Activated CD4-positive, alpha-beta memory T cell treated with anti-CD3 and anti-CD28 coated beads, Interleukin-2, amount 10 ng/mL, durations not matched to agents 7 days and 5 days (primary cell): Measurements from ENCODE around the gene SELENOI. TPM values are rescaled to one million over a fixed set of nuclear protein-coding genes. Genes with fewer than 3 reads are reported as not detected.
"Not testable (repeated sequence)": the region's sequence is repeated elsewhere in the genome, so short reads cannot be mapped to it uniquely, and the experiment has no call there.

Experiments
- CTCF ChIA-PET: fragments of 350-600 bp; sonication (Branson Sonifier 250); formaldehyde crosslinking; loops from one replicate; lab custom pipeline; 2021; ENCODE audit warnings: antibody characterized with exemption, inconsistent platforms; lab: Charles Lee
- POLR2A ChIA-PET: fragments of 350-600 bp; sonication (Branson Sonifier 250); formaldehyde crosslinking; loops from one replicate; lab custom pipeline; 2021; ENCODE audit warnings: antibody characterized with exemption; lab: Charles Lee
- DNase-seq: peaks from one replicate; pipeline ENCODE4 v3.0.0-alpha.2; 2020
- H3K27ac Mint-ChIP-seq: one replicate; pipeline ENCODE4 v1.8.0; 2021; ENCODE audit warnings: mild to moderate bottlenecking, mixed read lengths
- H3K27me3 Mint-ChIP-seq: one replicate; pipeline ENCODE4 v1.8.0; 2021; ENCODE audit warnings: mixed read lengths
- H3K36me3 Mint-ChIP-seq: one replicate; pipeline ENCODE4 v1.8.0; 2021; ENCODE audit warnings: low read depth, mixed read lengths
- H3K4me1 Mint-ChIP-seq: one replicate; pipeline ENCODE4 v1.8.0; 2021; ENCODE audit warnings: mixed read lengths
- H3K4me3 Mint-ChIP-seq: one replicate; pipeline ENCODE4 v1.8.0; 2021; ENCODE audit warnings: mild to moderate bottlenecking, mixed read lengths
- H3K9me3 Mint-ChIP-seq: one replicate; pipeline ENCODE4 v1.8.0; 2021; ENCODE audit warnings: mixed read lengths
- total RNA-seq, 2 experiments: library from RNA; stranded (reverse); gene quantifications; one replicate each; pipeline ENCODE4 v1.2.3, GENCODE V29; 2021

Gene SELENOI
- total RNA-seq = 10 to 100 TPM; 22.9 to 31.4 TPM

DNA sequence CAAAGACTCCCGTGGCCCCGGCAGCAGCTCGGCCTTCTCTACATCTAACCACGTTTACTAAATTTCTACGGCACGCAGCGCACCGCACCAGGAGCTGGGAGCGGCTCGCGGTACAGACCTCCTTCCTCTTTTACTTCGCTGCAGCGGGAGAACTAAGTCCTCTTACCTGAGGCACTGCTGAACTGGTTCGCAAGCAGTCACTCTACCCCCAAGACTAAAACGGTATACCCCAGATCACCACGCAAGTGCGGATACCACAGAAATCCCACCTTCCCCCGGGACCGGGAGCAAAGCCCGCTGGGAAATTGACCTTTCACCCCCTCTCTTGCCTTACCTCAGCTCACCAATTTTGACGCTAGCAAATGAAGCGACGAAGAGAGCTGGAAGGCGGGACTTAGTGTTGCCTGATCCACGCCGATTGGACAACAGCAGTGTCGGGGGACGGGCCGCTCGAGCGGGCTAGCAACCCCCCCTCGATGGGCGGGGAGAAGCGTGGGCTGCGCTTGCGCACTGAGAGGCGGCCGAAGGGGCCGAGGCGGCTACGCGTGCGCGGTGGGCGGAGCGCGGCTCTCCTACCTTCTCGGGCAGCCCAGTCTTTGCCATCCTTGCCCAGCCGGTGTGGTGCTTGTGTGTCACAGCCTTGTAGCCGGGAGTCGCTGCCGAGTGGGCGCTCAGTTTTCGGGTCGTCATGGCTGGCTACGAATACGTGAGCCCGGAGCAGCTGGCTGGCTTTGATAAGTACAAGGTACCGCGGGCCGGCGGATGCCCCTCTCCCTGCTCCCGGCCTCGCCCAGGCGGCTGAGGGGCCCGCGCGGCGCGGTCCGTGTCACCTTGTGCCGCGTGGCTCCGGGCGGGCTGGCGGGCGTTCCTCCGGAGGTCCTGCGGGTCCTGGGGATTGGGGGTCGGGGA, at the start of gene SELENOI:
TSS of gene SELENOI (plus strand) at position 599 of the 909 bp plus-strand sequence. CDS start at position 689, 90 bp downstream.
- H3K9me3 Mint-ChIP-seq = no peaks in the 10 kb centered on the region
- DNase-seq = peak; percentile 99
- ChIA-PET POLR2A (interaction anchor here (0.7 to 5.5 kb wide), 22 partner anchors 10 to 753 kb away, joined by 3 to 66 read pairs (median 4); partner anchors contain the start of genes HADHA and HADHB), CTCF (interaction anchor here (0.6 to 2.7 kb wide), 9 partner anchors 12 to 311 kb away, joined by 3 to 15 read pairs (median 3); no protein-coding TSS in a partner anchor)
- H3K4me1 Mint-ChIP-seq = peaks cover 38% of the 10 kb centered on the region
- H3K36me3 Mint-ChIP-seq = peaks cover 12% of the 10 kb centered on the region
- no peaks in the 10 kb centered on the region for H3K27me3 Mint-ChIP-seq
- peak within 1 kb of the TSS; percentile 89 for H3K27ac Mint-ChIP-seq
- H3K4me3 Mint-ChIP-seq = peak within 1 kb of the TSS; percentile 94

- ChIA-PET CTCF (no interaction called here), POLR2A (interaction anchor here (1.9 kb wide), 1 partner anchor 27 kb away, joined by 4 read pairs; no protein-coding TSS in a partner anchor)
- no peaks in the 10 kb centered on the region for H3K36me3 Mint-ChIP-seq
- H3K4me3 Mint-ChIP-seq = no peak overlapping the region
- no peak for DNase-seq
- no peaks in the 10 kb centered on the region for H3K9me3 Mint-ChIP-seq
- H3K4me1 Mint-ChIP-seq = no peaks in the 10 kb centered on the region
- peaks cover 20% of the 10 kb centered on the region for H3K27me3 Mint-ChIP-seq
- no peak overlapping the region for H3K27ac Mint-ChIP-seq
These were observed 48.9 kb upstream of the SELENOI start for GRCh38 chr2:26297061-26297460.

- Mint-ChIP-seq H3K36me3 (no peaks in the 10 kb centered on the region), H3K4me3 (no peak overlapping the region), H3K27me3 (peaks cover 25% of the 10 kb centered on the region), H3K9me3 (no peaks in the 10 kb centered on the region), H3K27ac (no peak overlapping the region), H3K4me1 (no peaks in the 10 kb centered on the region)
- ChIA-PET POLR2A (interaction anchor here (0.9 to 1.9 kb wide), 2 partner anchors 28 to 49 kb away, joined by 4 read pairs; partner anchors contain the start of gene ADGRF3), CTCF (no interaction called here)
- DNase-seq = no peak
These were observed 47.7 kb upstream of the SELENOI start for GRCh38 chr2:26298286-26298637.

GRCh38 chr2:26298638-26299393, 47.1 kb upstream of the SELENOI start:
- H3K4me3 Mint-ChIP-seq = no peak overlapping the region
- no peaks in the 10 kb centered on the region for H3K36me3 Mint-ChIP-seq
- peaks cover 25% of the 10 kb centered on the region for H3K27me3 Mint-ChIP-seq
- no peaks in the 10 kb centered on the region for H3K4me1 Mint-ChIP-seq
- no peak overlapping the region for H3K27ac Mint-ChIP-seq
- ChIA-PET POLR2A (interaction anchor here (0.9 to 1.9 kb wide), 4 partner anchors 29 to 55 kb away, joined by 3 to 4 read pairs (median 4); partner anchors contain the start of gene ADGRF3), CTCF (no interaction called here)
- no peaks in the 10 kb centered on the region for H3K9me3 Mint-ChIP-seq
- DNase-seq = no peak

DNA sequence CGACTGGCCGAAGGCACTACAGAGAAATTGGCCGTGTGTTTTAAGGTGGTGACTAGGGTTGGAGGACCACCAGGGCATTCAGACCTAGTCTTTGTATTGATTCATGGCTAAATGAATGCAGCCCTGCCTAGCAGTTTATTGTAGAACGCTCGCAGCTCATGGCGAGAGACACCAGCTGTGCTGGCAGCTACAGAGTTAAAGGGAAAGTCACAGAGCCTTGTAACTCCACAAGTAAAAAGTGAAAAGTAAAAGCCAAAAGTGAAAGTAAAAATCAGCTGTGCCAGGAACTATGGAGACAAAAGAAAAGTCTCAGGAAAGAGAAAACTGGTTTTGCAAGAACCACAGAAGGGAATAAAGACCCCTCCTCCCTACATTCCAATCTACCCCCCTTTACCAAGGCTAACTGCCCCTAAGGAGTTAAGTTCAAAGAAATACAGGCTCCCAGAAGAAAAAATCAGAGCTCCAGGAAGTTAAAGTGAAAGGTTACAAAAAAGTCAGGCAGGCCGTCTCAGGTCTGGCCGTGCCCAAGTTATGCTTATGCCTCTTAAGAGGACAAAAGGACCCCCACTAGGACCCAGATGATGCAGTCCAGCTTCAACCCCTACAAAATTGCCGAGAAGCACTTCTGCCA, 46.4 kb upstream of the SELENOI start:
- Mint-ChIP-seq H3K4me3 (no peak overlapping the region), H3K27ac (no peak overlapping the region), H3K4me1 (no peaks in the 10 kb centered on the region), H3K27me3 (peaks cover 25% of the 10 kb centered on the region), H3K36me3 (no peaks in the 10 kb centered on the region), H3K9me3 (no peaks in the 10 kb centered on the region)
- no peak for DNase-seq
- POLR2A ChIA-PET = interaction anchor here (1.0 to 1.6 kb wide), 3 partner anchors 32 to 56 kb away, joined by 3 to 6 read pairs (median 4); partner anchors contain the start of genes ADGRF3 and SELENOI
- CTCF ChIA-PET = no interaction called here

DNA sequence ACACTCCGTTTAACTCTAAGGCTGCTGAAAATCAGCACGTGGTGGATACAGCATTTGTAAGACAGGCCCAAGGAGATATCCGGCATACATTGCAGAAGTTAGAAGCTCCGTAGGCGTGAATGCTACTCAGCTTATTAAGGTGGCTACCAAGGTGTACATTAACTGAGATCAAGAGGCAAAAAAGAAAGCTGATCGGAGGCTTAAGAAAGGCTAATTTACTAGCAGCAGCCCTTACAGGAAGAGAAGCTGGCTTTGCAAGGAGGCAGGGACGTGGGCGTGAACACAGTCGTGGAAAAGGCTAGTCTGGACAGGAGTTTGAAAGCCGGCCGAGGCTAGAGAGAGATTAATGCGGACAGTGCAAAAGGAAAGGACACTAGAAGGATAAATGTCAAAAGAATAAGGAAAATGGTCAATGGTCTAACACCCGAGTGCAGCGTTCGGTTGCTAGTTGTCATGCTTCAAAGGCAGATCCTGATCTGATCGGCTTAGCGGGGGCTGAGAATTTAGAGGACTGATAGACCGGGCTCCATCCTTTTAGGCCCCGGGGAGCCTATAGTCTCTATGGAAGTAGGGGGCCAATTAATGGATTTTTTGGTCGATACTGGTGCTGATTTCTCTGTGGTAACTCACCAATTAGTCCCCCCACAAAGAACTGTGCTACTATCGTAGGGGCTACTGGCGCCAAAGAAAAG, 45.6 kb upstream of the SELENOI start:
- H3K27me3 Mint-ChIP-seq = peaks cover 20% of the 10 kb centered on the region
- no peak for DNase-seq
- CTCF ChIA-PET = no interaction called here
- no peak overlapping the region for H3K27ac Mint-ChIP-seq
- H3K36me3 Mint-ChIP-seq = no peaks in the 10 kb centered on the region
- POLR2A ChIA-PET = interaction anchor here (1.3 to 1.6 kb wide), 2 partner anchors 31 to 46 kb away, joined by 4 to 6 read pairs; partner anchors contain the start of genes ADGRF3 and SELENOI
- no peaks in the 10 kb centered on the region for H3K4me1 Mint-ChIP-seq
- no peak overlapping the region for H3K4me3 Mint-ChIP-seq
- no peaks in the 10 kb centered on the region for H3K9me3 Mint-ChIP-seq

GRCh38 chr2:26302846-26303245, 43.1 kb upstream of the SELENOI start:
- ChIA-PET CTCF (no interaction called here), POLR2A (no interaction called here)
- no peak overlapping the region for H3K27ac Mint-ChIP-seq
- no peaks in the 10 kb centered on the region for H3K9me3 Mint-ChIP-seq
- no peaks in the 10 kb centered on the region for H3K4me1 Mint-ChIP-seq
- H3K4me3 Mint-ChIP-seq = no peak overlapping the region
- H3K27me3 Mint-ChIP-seq = peaks cover 6% of the 10 kb centered on the region
- H3K36me3 Mint-ChIP-seq = no peaks in the 10 kb centered on the region
- no peak for DNase-seq

DNA sequence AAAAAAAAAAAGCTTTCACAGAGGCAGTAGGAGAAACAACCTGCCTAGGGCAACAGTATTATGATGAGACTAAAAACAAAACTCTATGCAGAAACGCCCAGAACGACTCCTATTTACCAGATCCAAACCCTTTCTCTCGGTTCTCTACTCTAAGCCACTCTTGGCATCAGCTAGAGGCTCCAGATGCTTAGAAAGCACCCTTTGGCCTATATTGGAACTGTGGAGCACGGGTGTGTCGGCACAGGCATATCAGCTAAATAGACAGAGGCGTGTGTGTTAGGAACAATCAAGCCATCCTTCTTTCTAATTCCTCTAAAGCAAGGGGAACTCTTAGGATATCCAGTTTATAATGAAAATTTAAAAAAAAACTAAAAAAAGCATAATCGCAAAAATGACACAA, 40.8 kb upstream of the SELENOI start:
- H3K9me3 Mint-ChIP-seq, H3K27ac Mint-ChIP-seq, CTCF ChIA-PET, DNase-seq, H3K27me3 Mint-ChIP-seq, H3K36me3 Mint-ChIP-seq, H3K4me1 Mint-ChIP-seq, H3K4me3 Mint-ChIP-seq: not testable (repeated sequence)
- POLR2A ChIA-PET = interaction anchor here (0.8 kb wide), 1 partner anchor 61 kb away, joined by 3 read pairs; no protein-coding TSS in a partner anchor

DNA sequence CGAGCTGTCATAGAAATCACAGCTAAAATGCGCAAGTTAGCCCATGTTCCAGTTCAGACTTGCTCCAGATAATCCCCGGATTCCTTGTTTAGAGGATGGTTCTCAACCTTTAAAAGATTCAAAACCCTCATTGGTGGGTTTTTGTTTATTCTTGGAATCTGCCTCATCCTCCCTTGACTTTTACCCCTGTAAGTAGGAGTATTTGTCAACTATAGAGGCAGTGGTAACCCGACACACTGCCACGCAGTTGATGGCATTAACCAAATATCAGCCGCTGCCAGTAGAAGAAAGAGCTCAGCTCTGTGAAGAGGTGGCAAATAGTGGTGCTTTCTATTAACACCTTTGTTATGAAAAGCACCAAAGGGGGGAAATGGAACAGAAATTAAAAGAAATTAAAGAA, 40.4 kb upstream of the SELENOI start:
- Mint-ChIP-seq H3K4me3 (no peak overlapping the region), H3K27me3 (peaks cover 6% of the 10 kb centered on the region), H3K9me3 (no peaks in the 10 kb centered on the region), H3K4me1 (no peaks in the 10 kb centered on the region), H3K27ac (no peak overlapping the region), H3K36me3 (no peaks in the 10 kb centered on the region)
- ChIA-PET CTCF (no interaction called here), POLR2A (interaction anchor here (0.8 kb wide), 1 partner anchor 62 kb away, joined by 3 read pairs; no protein-coding TSS in a partner anchor)
- no peak for DNase-seq

DNA sequence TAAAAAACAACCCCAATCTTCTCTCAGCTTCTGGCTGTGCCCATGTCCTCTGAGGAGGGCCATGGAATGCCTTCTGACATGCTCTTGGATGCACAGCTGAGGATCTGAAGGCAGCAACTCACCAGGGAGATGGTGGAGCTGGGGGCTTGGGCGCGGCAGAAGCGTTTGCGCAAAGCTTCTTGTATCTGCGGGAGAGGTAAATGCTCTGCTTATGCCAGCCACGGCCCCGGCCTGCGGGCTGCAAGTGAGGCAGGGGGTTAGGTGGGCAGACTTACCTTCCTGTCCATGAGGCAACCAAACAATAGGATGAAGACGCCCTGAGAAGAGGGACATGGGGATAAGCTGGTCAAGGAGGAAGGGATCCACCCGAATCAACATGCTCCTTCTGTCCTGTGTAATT, 36.0 kb upstream of the SELENOI start:
- Mint-ChIP-seq H3K4me1 (no peaks in the 10 kb centered on the region), H3K9me3 (no peaks in the 10 kb centered on the region), H3K27me3 (no peaks in the 10 kb centered on the region), H3K27ac (no peak overlapping the region), H3K36me3 (no peaks in the 10 kb centered on the region), H3K4me3 (no peak overlapping the region)
- no peak for DNase-seq
- ChIA-PET CTCF (no interaction called here), POLR2A (no interaction called here)

DNA sequence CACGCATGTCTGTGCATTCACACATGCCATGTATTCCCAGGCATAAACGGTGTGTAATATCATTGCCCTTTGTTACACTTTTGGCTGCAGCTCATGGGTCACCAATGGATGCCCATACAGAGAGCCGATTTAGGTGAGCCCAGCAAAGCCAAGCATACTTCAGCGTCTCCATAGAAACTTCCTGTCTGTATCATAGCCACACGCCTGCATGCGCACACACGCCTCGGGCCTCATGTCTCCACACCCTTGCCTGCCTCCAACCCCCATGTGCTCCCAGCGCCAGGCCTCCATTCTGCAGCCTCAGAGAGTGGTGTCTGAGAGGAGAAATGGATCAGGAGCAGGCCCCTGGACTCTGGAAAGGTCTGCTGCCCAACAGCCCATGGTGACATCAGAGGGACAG, 33.5 kb upstream of the SELENOI start:
- Mint-ChIP-seq H3K4me1 (no peaks in the 10 kb centered on the region), H3K9me3 (no peaks in the 10 kb centered on the region), H3K27ac (no peak overlapping the region), H3K4me3 (no peak overlapping the region), H3K36me3 (no peaks in the 10 kb centered on the region), H3K27me3 (no peaks in the 10 kb centered on the region)
- no peak for DNase-seq
- ChIA-PET CTCF (no interaction called here), POLR2A (no interaction called here)

- Mint-ChIP-seq H3K9me3 (no peaks in the 10 kb centered on the region), H3K27me3 (peaks cover 2% of the 10 kb centered on the region), H3K4me3 (no peak overlapping the region), H3K4me1 (no peaks in the 10 kb centered on the region), H3K27ac (no peak overlapping the region), H3K36me3 (no peaks in the 10 kb centered on the region)
- ChIA-PET POLR2A (no interaction called here), CTCF (interaction anchor here (0.6 kb wide), 1 partner anchor 601 kb away, joined by 3 read pairs; no protein-coding TSS in a partner anchor)
- no peak for DNase-seq
These were observed 32.5 kb upstream of the SELENOI start for GRCh38 chr2:26313446-26313845.
